LNCAP (cell line): ENCODE measurements around the gene NAGK.

Experiments used
- TF ChIP-seq, protein P1 (sequence below): fragments of 450-650 bp; IDR thresholded peaks from 2 replicates; pipeline ENCODE4 v1.5.1; 2017; ENCODE audit warnings: mild to moderate bottlenecking

NAGK gene

DNA sequence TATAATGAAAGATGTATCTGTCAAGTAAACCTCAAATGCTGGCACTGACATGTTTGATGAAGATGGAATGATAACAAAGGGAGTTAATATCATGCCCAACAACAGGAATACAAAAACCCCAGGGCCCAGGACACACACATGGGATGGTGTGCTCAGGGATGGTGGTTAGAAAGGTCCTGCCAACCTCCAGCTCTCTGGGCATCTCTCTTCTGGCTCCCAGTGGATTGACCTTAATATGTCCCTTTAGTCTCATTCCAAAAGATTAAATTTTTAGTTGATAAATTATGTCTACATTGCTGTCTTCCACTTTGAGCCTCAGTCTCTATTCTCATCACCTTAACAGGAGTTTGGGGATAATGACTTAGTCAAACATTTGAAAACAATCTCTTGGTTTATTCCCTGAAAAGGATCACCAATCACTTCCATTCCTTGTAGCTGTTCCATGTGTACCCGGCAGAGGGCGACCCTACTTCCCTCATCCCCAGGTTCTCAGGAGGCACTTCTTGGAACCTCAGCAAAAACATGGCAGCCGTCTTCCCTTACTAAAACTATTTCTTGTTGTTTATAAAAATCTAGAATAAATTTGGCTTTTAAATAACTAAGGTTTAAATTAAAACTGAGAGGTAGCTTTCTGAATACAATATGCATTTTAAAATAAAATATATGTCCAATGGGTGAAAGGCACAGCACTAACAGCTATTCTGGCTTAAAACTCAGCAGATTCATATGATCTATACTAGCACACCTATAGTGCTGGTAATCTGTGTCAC lies 31.9 kb downstream of the NAGK start:
- TF ChIP-seq, protein P1, sequence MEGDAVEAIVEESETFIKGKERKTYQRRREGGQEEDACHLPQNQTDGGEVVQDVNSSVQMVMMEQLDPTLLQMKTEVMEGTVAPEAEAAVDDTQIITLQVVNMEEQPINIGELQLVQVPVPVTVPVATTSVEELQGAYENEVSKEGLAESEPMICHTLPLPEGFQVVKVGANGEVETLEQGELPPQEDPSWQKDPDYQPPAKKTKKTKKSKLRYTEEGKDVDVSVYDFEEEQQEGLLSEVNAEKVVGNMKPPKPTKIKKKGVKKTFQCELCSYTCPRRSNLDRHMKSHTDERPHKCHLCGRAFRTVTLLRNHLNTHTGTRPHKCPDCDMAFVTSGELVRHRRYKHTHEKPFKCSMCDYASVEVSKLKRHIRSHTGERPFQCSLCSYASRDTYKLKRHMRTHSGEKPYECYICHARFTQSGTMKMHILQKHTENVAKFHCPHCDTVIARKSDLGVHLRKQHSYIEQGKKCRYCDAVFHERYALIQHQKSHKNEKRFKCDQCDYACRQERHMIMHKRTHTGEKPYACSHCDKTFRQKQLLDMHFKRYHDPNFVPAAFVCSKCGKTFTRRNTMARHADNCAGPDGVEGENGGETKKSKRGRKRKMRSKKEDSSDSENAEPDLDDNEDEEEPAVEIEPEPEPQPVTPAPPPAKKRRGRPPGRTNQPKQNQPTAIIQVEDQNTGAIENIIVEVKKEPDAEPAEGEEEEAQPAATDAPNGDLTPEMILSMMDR = peak; percentile 65

DNA sequence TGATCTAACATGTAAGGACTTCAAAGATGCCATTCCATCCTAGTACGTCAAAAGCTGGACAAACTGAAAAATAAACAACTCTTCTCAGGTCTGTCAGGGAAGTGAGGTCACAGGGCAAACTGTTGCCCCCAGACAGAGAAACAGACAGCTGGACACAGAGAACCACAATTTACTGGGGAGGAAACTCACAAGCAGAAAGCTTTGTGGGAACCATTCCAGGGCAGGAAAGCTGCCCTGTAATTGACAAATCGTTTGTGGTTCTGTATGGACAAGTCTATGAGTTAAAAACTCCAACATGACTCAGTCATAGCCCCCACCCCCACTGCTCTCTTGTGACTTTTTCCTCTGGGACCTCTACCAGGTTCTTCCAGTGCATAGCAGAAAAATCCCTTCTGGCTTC lies 33.2 kb downstream of the NAGK start:
- TF ChIP-seq, protein P1 = no peak

DNA sequence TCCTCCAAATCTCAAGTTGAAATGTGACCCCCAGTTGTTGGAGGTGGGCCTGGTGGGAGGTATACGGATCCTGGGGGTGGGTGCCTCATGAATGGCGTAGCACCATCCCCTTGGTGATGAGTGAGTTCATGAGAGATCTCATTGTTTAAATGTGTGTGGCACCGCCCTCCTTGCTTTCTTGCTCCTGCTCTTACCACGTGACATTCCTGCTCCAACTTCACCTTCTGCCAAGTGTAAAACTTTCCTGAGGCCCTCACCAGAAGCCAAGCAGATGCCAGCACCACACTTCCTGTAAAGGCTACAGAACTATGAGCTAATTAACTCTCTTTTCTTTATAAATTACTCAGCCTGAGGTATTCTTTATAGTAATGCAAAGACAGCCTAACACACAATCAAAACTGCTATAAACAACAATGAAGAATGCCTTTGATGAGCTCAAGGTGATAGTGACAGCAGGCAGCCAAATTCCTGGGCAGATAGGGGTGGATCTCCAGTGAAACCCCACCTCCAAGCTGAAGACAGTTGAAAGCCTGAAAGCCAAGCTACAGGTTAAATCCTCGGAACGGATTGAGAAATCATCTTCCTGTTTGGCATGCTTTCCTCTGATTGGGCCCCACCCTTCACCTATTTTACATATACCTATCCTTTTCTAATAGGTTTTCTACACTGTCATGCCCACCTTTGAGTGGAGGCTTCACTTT lies 34.7 kb downstream of the NAGK start:
- TF ChIP-seq, protein P1 = no peak

DNA sequence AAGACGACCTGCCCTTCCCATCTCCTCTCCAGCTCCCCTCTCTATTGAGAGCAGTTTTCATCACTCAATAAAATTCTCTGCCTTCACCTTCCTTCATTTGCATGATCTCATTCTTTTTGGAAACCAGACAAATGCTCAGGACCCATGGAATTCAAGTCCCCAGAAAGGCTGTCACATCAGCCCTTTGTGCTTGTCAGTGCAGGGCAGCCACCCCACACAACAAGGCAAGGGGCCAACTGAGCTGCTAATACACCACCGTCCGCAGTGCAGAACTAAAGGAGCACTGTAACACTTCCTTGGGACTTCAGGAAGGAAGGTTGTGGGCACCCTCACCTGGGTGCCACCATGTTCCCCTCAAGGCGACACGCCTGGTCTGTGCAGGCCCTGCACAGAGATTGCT lies 35.4 kb downstream of the NAGK start:
- TF ChIP-seq, protein P1 = no peak

DNA sequence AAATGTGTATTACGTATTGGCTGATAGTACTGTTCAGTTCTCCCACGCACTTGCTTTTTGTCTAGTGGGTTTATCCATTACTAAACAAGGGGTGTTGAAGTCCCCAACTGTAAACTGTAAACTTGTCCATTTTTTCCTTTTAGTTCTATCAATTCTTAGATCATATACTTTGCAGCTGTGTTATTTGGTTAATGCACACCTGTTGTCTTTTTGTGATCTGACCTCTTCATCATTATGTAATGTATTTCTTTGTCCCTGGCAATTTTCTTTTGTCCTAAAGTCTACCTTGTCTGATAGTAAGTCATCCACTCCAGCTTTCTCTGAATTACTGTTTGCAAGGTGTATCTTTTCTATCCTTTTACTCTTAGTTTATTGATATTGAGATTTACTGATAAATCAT lies 39.6 kb downstream of the NAGK start:
- TF ChIP-seq, protein P1 = no peak

DNA sequence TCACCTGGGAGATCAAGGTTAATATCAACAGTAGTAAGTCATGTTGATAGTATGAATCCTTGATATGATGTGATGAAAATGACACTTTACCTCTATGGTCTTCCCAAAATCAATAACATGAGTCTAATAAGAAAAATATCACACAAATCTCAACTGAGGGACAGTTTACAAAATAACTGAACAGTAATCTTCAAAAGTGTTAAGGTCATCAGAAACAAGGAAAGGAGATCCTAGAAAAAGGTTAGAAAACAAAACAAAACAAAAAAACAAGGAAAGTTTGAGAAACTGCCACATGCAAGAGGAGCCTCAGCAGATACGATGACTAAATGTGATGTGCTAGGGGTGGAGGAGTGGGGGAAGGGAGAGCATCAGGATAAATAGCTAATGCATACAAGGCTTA lies 45.4 kb downstream of the NAGK start:
- TF ChIP-seq, protein P1 = no peak

DNA sequence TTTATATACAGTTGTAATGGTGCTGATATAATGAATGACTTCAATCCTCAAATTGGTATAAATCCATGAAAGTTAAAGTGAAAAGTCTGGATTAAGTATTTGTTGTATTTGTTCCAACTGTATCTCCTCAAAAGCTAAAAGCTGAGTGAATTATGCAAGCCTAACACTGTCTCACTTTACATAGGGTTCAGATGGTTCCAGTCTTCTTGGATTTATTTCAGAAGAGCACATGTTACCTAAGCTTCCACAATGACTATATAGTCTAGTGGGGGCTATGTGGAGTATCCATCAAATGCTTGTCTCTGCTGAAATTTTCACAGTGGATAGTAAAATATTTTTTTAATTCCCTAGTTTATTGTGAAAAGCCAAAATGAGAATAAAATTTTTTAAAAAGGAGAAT lies 48.6 kb downstream of the NAGK start:
- TF ChIP-seq, protein P1 = no peak
